ENCODE data around the gene RAP1GAP2.

The RAP1GAP2 gene

DNA sequence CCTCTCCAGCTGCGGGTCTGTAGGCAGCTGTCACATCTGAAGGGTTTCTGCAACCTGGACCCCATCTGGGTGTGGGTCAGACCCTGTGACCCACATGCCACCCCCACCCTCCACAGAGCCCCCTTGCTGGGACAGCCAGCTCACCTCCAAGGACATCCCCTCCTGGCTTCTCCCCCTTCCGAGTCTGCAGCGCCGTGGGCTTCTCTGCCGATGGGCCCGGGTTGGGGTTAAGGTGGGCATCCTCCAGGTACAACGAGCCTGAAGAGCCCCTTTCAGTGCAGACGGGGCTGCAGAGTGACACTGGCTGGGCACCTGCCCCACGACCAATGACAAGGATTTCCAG, 238.3 kb downstream of the RAP1GAP2 start:
- TF ChIP-seq, protein P1, sequence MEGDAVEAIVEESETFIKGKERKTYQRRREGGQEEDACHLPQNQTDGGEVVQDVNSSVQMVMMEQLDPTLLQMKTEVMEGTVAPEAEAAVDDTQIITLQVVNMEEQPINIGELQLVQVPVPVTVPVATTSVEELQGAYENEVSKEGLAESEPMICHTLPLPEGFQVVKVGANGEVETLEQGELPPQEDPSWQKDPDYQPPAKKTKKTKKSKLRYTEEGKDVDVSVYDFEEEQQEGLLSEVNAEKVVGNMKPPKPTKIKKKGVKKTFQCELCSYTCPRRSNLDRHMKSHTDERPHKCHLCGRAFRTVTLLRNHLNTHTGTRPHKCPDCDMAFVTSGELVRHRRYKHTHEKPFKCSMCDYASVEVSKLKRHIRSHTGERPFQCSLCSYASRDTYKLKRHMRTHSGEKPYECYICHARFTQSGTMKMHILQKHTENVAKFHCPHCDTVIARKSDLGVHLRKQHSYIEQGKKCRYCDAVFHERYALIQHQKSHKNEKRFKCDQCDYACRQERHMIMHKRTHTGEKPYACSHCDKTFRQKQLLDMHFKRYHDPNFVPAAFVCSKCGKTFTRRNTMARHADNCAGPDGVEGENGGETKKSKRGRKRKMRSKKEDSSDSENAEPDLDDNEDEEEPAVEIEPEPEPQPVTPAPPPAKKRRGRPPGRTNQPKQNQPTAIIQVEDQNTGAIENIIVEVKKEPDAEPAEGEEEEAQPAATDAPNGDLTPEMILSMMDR (IDR thresholded peaks at IDR 0.05; ENCODE audit: borderline replicate concordance, extremely low read depth, low read length, poor library complexity, severe bottlenecking), result no peak
- no peak for TF ChIP-seq EZH2 (IDR thresholded peaks at IDR 0.05; ENCODE audit: borderline replicate concordance, low read depth, low read length, severe bottlenecking)

DNA sequence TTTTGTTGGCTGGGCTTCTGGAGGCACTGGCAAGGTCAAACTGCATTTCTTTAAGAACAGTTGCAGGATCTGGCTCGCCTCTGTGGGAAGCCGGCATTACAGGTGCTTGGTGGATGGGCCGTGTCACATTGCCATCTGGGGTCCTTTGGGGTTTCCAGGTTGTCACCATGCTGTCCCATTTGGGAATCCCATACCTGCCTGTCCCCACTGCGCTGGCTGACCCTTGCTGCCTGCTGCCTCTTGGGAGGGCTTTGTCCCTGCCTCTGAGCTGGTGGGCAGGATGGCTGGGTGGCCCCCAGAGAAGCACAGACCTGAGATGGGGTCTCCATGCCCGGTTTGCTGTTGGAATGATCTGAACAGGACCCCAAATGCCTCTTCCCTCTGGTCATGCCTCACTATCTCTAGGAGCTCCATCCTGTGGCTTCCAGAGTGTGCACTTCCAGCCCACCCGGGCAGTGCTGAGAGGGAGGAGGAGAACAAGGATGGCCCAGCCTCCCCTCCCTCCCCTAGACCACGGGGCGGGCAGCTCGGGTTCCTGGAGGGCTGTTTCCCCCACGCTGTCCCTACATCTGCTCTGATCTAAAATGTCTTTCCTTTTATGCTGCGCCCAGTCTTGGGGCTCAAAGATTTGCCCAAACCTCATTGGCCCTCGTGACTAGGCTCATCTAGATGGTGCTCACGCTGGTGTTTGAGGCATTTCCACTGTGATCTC, 239.2 kb downstream of the RAP1GAP2 start:
- no peak overlapping the region for H3K4me3 ChIP-seq (ENCODE audit: low read depth in 1 of 2, low read length in 2 of 2)

More for the DNA sequence above, 238.3 kb downstream of the RAP1GAP2 start:
- no peaks in the 10 kb centered on the region for H3K79me2 ChIP-seq (ENCODE audit: insufficient read depth, low read length)
- H3K36me3 ChIP-seq (ENCODE audit: insufficient read depth, low read length), result no peaks in the 10 kb centered on the region
- H3K4me1 ChIP-seq (ENCODE audit: insufficient read depth, low read length), result no peaks in the 10 kb centered on the region
- ATAC-seq (ENCODE audit: insufficient read depth, low read depth), result no peak
- no peaks in the 10 kb centered on the region for H4K20me1 ChIP-seq (ENCODE audit: insufficient read depth, low read length)
- no peak overlapping the region for H3K27ac ChIP-seq (ENCODE audit: low read length)
- no peak overlapping the region for H2AFZ ChIP-seq (ENCODE audit: low read depth, low read length)
- no peak for DNase-seq
- H3K27me3 ChIP-seq (ENCODE audit: insufficient read depth, low read length, poor library complexity), result peaks cover 2% of the 10 kb centered on the region
- H3K4me3 ChIP-seq (ENCODE audit: low read depth in 1 of 2, low read length in 2 of 2), result no peak overlapping the region
- no peaks in the 10 kb centered on the region for H3K9me3 ChIP-seq (ENCODE audit: insufficient read depth, low read length, severe bottlenecking)
- no peak overlapping the region for H3K4me2 ChIP-seq (ENCODE audit: insufficient read depth, low read length)
- H3K9ac ChIP-seq (ENCODE audit: low read depth, low read length), result no peak overlapping the region

DNA sequence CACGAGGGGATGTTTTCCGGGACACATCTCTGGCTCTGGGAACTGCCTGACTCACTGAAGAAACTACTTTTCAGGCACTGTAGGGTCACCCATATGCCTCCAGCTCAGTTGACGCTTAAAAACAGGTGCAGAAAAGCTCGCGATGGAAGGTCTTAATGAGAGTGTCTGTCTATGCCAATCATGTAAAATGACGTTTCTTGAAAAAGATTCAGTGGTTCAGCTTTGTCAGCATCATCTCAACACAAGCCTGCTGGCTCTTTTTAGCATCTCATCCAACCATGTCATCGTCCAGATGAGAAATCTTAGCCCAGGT, 239.7 kb downstream of the RAP1GAP2 start:
- Histone ChIP-seq H3K36me3 (ENCODE audit: insufficient read depth, low read length) (no peaks in the 10 kb centered on the region), H3K9ac (ENCODE audit: low read depth, low read length) (no peak overlapping the region), H3K27ac (ENCODE audit: low read length) (no peak overlapping the region), H3K4me1 (ENCODE audit: insufficient read depth, low read length) (no peaks in the 10 kb centered on the region), H3K4me3 (ENCODE audit: low read depth in 1 of 2, low read length in 2 of 2) (no peak overlapping the region), H4K20me1 (ENCODE audit: insufficient read depth, low read length) (no peaks in the 10 kb centered on the region), H3K79me2 (ENCODE audit: insufficient read depth, low read length) (no peaks in the 10 kb centered on the region), H3K9me3 (ENCODE audit: insufficient read depth, low read length, severe bottlenecking) (no peaks in the 10 kb centered on the region), H3K4me2 (ENCODE audit: insufficient read depth, low read length) (no peak overlapping the region), H2AFZ (ENCODE audit: low read depth, low read length) (no peak overlapping the region), H3K27me3 (ENCODE audit: insufficient read depth, low read length, poor library complexity) (peaks cover 2% of the 10 kb centered on the region)
- no peak for ATAC-seq (ENCODE audit: insufficient read depth, low read depth)
- no peak for DNase-seq
- TF ChIP-seq, protein P1 (IDR thresholded peaks at IDR 0.05; ENCODE audit: borderline replicate concordance, extremely low read depth, low read length, poor library complexity, severe bottlenecking), result no peak
- TF ChIP-seq EZH2 (IDR thresholded peaks at IDR 0.05; ENCODE audit: borderline replicate concordance, low read depth, low read length, severe bottlenecking), result no peak

More for the DNA sequence above, 239.2 kb downstream of the RAP1GAP2 start:
- Histone ChIP-seq H3K27ac (ENCODE audit: low read length) (no peak overlapping the region), H3K79me2 (ENCODE audit: insufficient read depth, low read length) (no peaks in the 10 kb centered on the region), H2AFZ (ENCODE audit: low read depth, low read length) (no peak overlapping the region), H3K36me3 (ENCODE audit: insufficient read depth, low read length) (no peaks in the 10 kb centered on the region), H3K27me3 (ENCODE audit: insufficient read depth, low read length, poor library complexity) (peaks cover 2% of the 10 kb centered on the region), H3K4me2 (ENCODE audit: insufficient read depth, low read length) (no peak overlapping the region), H3K9ac (ENCODE audit: low read depth, low read length) (no peak overlapping the region), H3K9me3 (ENCODE audit: insufficient read depth, low read length, severe bottlenecking) (no peaks in the 10 kb centered on the region), H4K20me1 (ENCODE audit: insufficient read depth, low read length) (no peaks in the 10 kb centered on the region), H3K4me1 (ENCODE audit: insufficient read depth, low read length) (no peaks in the 10 kb centered on the region)
- ATAC-seq (ENCODE audit: insufficient read depth, low read depth) (no peak), DNase-seq (no peak)
- TF ChIP-seq, protein P1 (IDR thresholded peaks at IDR 0.05; ENCODE audit: borderline replicate concordance, extremely low read depth, low read length, poor library complexity, severe bottlenecking), result no peak
- TF ChIP-seq EZH2 (IDR thresholded peaks at IDR 0.05; ENCODE audit: borderline replicate concordance, low read depth, low read length, severe bottlenecking), result no peak

Measured in DND-41 (cell line).